Retinal pigment epithelial cell (primary cell): ENCODE data around the gene COLGALT1.

Source experiments
- DNase-seq: peaks from one replicate; pipeline ENCODE4 v3.0.0-alpha.2; 2010; ENCODE audit warnings: low read depth
- H3K4me3 ChIP-seq: 2 replicates; pipeline ENCODE4 v1.5.1; 2011; ENCODE audit warnings: mild to moderate bottlenecking, low read length, control low read depth, moderate library complexity
- CTCF ChIP-seq: conservative IDR thresholded peaks from 2 replicates; pipeline ENCODE4 v1.5.1; 2011; ENCODE audit warnings: low read depth, low read length, control low read depth, inconsistent platforms

COLGALT1 gene

GRCh38 chr19:17534767-17535166 is 20.7 kb upstream of the COLGALT1 start:
- no peak for DNase-seq
- no peak for TF ChIP-seq CTCF
- no peak overlapping the region for H3K4me3 ChIP-seq

GRCh38 chr19:17536955-17537354 is 18.5 kb upstream of the COLGALT1 start:
- no peak for TF ChIP-seq CTCF
- H3K4me3 ChIP-seq = no peak overlapping the region
- no peak for DNase-seq

GRCh38 chr19:17538684-17539237 is 16.7 kb upstream of the COLGALT1 start:
- no peak for TF ChIP-seq CTCF
- DNase-seq = no peak

GRCh38 chr19:17539238-17540117 is 16.0 kb upstream of the COLGALT1 start:
- peak overlapping the region; percentile 33 for H3K4me3 ChIP-seq
- TF ChIP-seq CTCF = peak; percentile 28
- peak; percentile 39 for DNase-seq

More at GRCh38 chr19:17538684-17539237, 16.7 kb upstream of the COLGALT1 start:
- no peak overlapping the region for H3K4me3 ChIP-seq

- no peak for DNase-seq
These were observed 15.3 kb upstream of the COLGALT1 start for GRCh38 chr19:17540174-17540573.

GRCh38 chr19:17541184-17541759 is 14.2 kb upstream of the COLGALT1 start:
- no peak overlapping the region for H3K4me3 ChIP-seq
- no peak for DNase-seq
- no peak for TF ChIP-seq CTCF

More at GRCh38 chr19:17540174-17540573, 15.3 kb upstream of the COLGALT1 start:
- H3K4me3 ChIP-seq = no peak overlapping the region
- TF ChIP-seq CTCF = no peak
